ENCODE results near the gene CBLB.
"Not testable (repeated sequence)": the region's sequence is repeated elsewhere in the genome, so short reads cannot be mapped to it uniquely, and the experiment has no call there.

The CBLB gene

GRCh38 chr3:105746231-105746996, 122.4 kb downstream of the CBLB start:
- DNase-seq: no peak

GRCh38 chr3:105745046-105745445, 123.8 kb downstream of the CBLB start:
- no peak for DNase-seq

DNA sequence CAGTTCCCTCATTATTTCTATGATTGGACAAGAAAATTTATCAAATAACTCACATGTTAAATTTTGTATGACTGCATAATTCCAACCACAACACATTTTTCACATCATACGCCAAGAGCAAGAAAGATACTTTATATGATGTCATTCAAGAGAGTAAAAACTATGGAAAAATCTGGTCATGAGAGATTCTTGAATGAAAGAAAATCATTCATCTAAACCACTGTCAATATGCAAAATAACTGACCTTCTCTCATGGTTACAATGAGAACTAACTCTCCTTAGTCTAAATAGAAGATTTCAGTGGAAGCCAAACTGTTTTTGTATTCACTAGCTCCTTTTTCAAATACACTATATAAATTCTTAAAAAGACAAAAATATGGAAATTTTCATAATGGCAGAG, 124.6 kb downstream of the CBLB start:
- no peak for DNase-seq

GRCh38 chr3:105733356-105733755, 135.5 kb downstream of the CBLB start:
- DNase-seq: no peak

DNA sequence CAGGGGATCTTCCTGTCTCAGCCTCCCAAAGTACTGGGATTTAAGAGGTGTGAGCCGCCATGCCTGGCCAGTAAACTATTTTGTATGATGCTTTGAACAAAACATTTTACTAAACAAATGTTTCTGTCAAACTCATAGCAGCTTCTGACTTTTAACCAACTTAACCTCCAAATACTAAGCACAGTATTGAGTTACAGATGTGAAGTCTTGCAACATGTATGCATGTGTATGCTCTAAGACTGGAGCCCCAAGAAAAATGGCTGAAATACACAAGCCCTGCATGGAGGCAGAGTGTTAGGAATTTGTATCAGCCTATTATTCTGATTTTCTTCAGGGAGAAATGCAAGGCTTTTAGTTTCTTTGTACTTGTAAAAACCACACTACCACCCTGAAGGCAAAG, 137.1 kb downstream of the CBLB start:
- no peak for DNase-seq

DNA sequence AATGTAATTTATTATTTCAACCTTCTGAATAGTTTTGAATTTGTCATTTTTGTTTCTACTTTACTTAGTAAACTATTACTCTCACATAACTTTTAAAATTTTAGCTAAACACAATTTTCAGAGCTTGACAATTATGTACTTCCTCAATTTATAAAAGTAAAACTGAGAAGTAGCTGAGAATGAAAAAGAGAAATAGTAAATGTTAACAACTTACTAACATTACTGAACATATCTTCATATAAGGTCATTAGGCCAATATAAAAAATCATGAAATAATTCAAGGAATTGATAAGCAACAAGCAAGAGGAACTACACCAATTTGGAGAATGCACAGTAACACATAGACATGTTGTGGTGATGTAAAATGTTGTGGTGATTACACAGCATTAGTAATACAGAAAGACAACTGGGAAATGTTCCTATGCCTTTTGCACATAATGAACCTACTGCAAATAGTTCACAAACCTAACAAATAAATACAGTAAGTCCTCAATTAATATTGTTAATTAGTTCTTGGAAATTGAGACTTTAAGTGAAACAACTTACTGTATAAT, 137.9 kb downstream of the CBLB start:
- no peak for DNase-seq

DNA sequence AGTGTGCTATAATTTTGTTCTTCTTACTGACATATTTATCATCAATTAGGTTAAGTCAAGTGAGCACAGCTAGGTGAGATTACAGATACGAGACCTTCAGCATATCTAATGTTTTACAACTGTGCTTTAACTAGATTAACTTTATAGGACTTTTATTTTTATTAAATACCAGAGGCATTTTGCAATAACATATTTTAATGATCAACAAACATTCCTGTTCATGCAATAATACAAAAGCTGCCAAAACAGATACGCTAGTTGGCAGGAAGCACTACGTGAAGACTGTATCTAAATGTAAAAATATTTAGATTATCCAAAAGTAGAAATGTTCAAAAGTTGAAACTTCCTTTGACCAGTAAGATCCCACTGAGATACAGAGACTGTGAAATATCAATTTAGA, 139.1 kb downstream of the CBLB start:
- no peak for DNase-seq

- no peak for DNase-seq
Observed at GRCh38 chr3:105728771-105729312, 140.0 kb downstream of the CBLB start.

DNA sequence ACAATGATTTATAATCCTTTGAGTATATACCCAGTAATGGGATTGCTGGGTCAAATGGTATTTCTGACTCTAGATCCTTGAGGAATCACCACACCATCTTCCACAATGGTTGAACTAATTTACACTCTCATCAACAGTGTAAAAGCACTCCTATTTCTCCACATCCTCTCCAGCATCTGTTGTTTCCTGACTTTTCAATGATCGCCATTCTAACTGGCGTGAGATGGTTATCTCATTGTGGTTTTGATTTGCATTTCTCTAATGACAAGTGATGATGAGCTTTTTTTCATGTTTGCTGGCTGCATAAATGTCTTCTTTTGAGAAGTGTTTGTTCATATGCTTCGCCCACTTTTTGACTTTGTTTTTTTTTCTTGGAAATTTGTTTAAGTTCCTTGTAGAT, 141.8 kb downstream of the CBLB start:
- not testable (repeated sequence) for DNase-seq

GRCh38 chr3:105722943-105723556, 145.8 kb downstream of the CBLB start:
- no peak for DNase-seq

DNA sequence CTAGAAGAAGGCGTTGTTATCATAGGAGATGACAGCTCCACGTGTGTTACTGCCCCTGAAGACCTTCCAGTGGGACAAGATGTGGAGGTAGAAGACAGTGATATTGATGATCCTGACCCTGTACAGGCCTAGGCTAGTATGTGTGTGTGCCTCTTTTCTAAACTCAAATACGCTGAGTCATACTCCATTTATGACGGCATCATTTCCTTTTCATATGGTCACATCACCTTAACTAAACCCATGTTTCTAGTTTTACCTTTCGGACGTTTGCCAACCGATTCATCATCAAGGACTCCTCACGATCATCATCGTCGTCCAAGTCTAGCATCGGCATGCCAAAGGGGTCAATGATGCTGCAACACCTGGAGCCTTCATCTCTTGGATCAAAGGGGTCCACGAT, 149.0 kb downstream of the CBLB start:
- DNase-seq: no peak

DNA sequence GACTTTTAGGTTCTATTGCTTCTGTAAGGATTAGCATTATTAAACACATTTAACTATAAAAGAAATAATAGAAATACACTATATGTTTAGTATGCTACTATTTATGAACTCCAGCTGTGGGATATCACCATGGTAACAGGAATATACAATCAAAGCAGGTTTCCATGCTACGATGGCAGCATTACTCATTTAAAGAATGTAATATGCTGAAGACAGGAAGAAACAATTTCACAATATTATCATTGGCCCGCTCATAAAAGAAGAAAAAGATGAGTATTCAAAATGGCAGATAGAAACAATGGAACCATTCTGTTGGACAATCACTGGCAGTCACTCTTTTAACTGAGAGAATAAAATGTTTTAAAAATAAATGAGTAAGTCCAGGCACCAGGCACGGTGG, 153.4 kb downstream of the CBLB start:
- DNase-seq: no peak

DNA sequence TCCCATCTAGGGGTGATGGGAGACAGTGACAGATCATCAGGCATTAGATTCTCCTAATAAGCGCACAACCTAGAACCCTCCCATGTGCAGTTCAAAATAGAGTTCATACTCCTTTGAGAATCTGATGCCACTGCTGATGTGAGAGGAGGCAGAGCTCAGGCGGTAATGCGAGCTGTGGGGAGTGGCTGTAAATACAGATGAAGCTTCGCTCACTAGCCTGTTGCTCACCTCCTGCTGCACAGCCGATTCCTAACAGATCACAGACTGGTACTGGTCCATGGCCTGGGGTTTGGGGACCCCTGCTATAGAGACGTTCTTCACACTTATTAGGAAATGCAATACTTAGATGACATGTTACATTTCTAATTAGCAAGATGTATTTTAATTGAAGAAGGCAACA, 154.4 kb downstream of the CBLB start:
- DNase-seq: no peak

DNA sequence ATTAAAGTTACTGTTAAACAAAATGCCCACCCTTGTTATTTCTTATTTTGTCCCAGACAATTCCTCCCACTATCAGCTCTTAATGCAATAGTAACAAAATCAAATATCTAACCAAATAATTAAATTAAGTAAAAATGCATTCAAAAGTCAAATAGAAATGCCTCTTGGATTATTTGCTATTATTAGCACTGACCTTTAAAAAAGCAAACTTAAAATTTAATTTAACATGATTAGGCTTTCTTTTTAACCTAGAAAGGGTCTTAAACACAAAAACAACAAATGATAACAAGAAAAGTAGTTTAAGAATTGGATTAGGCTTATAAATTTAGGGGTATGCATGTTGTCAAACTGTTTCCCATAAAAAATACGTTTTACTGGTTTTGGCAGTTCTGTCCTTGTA, 159.8 kb downstream of the CBLB start:
- DNase-seq: no peak

- DNase-seq: no peak
Observed at GRCh38 chr3:105707009-105707408, 161.8 kb downstream of the CBLB start.

- no peak for DNase-seq
Observed at GRCh38 chr3:105704726-105705410, 163.9 kb downstream of the CBLB start.

DNA sequence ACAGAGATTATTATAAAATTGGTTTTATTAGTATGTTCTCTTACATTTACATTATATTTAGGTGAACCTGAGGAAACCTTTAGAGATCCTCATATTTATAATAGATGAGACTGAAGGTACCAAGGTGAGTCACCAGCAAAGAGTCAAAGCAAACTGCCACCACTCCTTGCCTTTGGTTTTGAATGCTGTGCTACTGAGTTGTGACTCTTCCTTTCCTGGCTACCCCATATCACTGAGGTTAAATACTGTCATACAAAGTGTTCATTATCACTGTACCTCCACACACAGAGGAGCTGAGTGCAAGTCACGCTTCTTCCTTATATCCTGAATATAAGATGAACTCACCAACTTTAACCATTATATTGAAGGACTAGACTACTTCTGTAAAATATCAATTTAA, 168.2 kb downstream of the CBLB start:
- peak in 1 of 2 experiments; percentile 11 for DNase-seq

DNA sequence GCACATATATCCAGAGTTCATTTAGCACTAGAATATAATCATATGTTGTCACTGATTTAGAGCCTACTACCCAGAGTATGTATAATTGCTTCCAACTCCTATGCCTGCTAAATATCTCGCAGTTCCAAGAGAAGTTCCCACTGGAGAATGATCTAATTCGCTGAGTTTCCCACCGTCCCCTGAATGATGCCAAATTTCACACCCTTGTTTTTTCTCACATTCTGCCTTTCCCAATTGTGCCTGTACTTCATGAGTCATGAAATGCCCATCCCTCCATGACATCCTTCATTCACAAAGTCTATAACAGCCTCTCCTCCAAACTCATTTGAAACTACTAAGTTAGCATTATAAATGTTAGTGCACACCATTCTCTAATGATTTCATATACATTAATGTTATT, 177.2 kb downstream of the CBLB start:
- DNase-seq: no peak

- no peak for DNase-seq
Observed at GRCh38 chr3:105691053-105691452, 177.8 kb downstream of the CBLB start.

GRCh38 chr3:105688821-105689220, 180.0 kb downstream of the CBLB start:
- no peak for DNase-seq

GRCh38 chr3:105686278-105686897, 182.4 kb downstream of the CBLB start:
- DNase-seq: no peak

DNA sequence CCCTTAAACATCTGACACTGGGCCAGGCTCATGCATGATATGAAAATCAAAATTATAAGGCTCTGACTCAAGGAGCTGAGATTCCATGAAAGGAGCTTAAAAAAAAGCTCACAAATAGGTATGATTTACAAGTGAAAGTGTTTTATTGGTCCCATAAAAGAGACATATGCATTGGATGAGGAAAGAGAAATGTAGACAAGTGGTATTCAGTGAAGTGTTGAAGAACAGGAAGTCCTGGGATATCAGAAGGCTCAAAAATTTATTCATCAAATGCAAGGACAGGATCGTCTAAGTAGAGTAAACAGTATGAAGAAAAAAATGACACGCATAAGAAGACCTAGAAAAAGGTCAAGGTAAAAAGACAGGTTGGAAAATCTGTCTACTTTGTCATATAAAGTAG, 188.9 kb downstream of the CBLB start:
- DNase-seq: no peak

- no peak for DNase-seq
Observed at GRCh38 chr3:105678017-105678416, 190.8 kb downstream of the CBLB start.
